Left lung (tissue), 10 donors: ENCODE results near the gene RAB40C. TPM values are rescaled to one million over a fixed set of nuclear protein-coding genes. Genes with fewer than 3 reads are reported as not detected.

Source experiments
- ATAC-seq: fragments of 200-7000 bp; cut with Tn5 transposase; one replicate; pipeline ENCODE4 v1.9.1; 2020; ENCODE audit warnings: moderate library complexity
- DNase-seq, 4 donors: peaks; one replicate each; pipeline ENCODE4 v3.0.0-alpha.2; 2013 to 2020
- H3K27ac ChIP-seq, 2 donors: fragments of 200-600 bp; sonication (generic) in 1 of 2; one replicate each; pipeline versions ENCODE4 v1.5.0 to v1.8.0; 2020 to 2021
- H3K27me3 ChIP-seq, 2 donors: fragments of 200-600 bp; sonication (generic) in 1 of 2; one replicate each; pipeline versions ENCODE4 v1.5.0 to v1.8.0; 2020 to 2021
- H3K36me3 ChIP-seq, 2 donors: fragments of 200-600 bp; sonication (generic) in 1 of 2; one replicate each; pipeline versions ENCODE4 v1.5.0 to v1.8.0; 2020 to 2021
- H3K4me1 ChIP-seq, 2 donors: fragments of 200-600 bp; one replicate each; pipeline ENCODE4 v1.8.0; 2021
- H3K4me3 ChIP-seq, 2 donors: fragments of 200-600 bp; sonication (generic) in 1 of 2; one replicate each; pipeline versions ENCODE4 v1.5.0 to v1.8.0; 2020 to 2021; ENCODE audit warnings: mild to moderate bottlenecking in 1 of 2
- H3K9me3 ChIP-seq, 2 donors: fragments of 200-600 bp; sonication (generic) in 1 of 2; one replicate each; pipeline versions ENCODE4 v1.5.0 to v1.8.0; 2020 to 2021
- intact Hi-C, 2 donors: fragments of 100-400 bp; cut with DNase I; formaldehyde crosslinking; loops; one replicate each; pipeline versions ENCODE4 v1.11.2 to v1.14.2; 2022
- polyA plus RNA-seq, 6 donors: library from polyadenylated mRNA; unstranded; fragments of 120-200 nt; gene quantifications; one replicate each; pipeline ENCODE4 v1.2.1, GENCODE V29; 2013; ENCODE audit not compliant: insufficient read length in 6 of 6
- total RNA-seq, 2 donors: library from RNA; stranded (reverse); fragmentation: NEBNext Ultra II Directional; extraction: Animal tissue kit (Norgen Biotek cat#: 25700); gene quantifications; one replicate each; pipeline ENCODE4 v1.2.1, GENCODE V29; 2021
- TF ChIP-seq, protein P1 (sequence below), 2 donors: fragments of 200-600 bp; sonication (generic) in 1 of 2; IDR thresholded peaks; one replicate each; pipeline versions ENCODE4 v1.5.0 to v1.8.0; 2021; ENCODE audit warnings: antibody characterized with exemption in 2 of 2
- donor health status: DM: no; HTN: yes; CAD: no.
- donor health status: DM: no; HTN: no; CAD: no.

RAB40C gene
- total and polyA plus RNA-seq, 8 donors: 17.6 to 32.9 (median 25.9) TPM

DNA sequence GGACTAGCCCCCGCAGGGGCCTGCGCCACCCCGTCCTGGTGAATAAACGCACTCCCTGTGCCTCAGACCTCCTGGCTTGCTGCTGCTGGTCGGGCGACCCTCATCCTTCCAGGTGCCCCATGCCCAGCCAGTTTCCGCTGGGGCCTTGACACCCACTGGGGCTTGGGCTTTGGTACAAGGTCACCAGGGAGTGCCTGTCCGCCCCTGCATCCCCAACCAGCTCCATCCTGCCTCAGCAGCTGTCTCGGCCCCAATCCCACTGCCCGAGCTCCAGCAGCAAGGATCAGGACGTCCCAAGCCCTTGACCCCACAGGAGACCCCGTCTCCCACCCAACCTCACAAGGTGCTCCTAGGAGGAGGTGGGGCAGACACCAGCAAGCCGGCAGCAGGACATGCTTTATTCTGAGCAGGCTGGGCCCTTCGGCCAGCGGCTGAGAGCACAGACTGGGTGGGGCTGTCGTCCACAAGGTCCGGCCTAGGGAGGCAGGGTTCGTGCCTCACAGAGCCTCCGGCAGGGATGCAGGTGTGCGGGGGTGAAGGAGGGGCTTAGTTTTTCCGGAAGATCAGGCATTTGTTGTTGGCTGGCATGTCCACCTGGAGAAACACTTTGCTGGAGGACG, 44.3 kb downstream of the RAB40C start:
- Histone ChIP-seq H3K9me3 (no peaks in the 10 kb centered on the region), H3K36me3 (peaks cover 0 to 24% of the 10 kb centered on the region in 2 donors), H3K4me3 (no peak overlapping the region), H3K27me3 (peaks cover 0 to 6% of the 10 kb centered on the region in 2 donors), H3K27ac (no peak overlapping the region), H3K4me1 (peaks cover 12 to 49% of the 10 kb centered on the region in 2 donors)
- intact Hi-C loops: no loop called here
- DNase-seq (no peak), ATAC-seq (no peak)
- TF ChIP-seq, protein P1, sequence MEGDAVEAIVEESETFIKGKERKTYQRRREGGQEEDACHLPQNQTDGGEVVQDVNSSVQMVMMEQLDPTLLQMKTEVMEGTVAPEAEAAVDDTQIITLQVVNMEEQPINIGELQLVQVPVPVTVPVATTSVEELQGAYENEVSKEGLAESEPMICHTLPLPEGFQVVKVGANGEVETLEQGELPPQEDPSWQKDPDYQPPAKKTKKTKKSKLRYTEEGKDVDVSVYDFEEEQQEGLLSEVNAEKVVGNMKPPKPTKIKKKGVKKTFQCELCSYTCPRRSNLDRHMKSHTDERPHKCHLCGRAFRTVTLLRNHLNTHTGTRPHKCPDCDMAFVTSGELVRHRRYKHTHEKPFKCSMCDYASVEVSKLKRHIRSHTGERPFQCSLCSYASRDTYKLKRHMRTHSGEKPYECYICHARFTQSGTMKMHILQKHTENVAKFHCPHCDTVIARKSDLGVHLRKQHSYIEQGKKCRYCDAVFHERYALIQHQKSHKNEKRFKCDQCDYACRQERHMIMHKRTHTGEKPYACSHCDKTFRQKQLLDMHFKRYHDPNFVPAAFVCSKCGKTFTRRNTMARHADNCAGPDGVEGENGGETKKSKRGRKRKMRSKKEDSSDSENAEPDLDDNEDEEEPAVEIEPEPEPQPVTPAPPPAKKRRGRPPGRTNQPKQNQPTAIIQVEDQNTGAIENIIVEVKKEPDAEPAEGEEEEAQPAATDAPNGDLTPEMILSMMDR (IDR thresholded peaks at IDR 0.05): no peak

DNA sequence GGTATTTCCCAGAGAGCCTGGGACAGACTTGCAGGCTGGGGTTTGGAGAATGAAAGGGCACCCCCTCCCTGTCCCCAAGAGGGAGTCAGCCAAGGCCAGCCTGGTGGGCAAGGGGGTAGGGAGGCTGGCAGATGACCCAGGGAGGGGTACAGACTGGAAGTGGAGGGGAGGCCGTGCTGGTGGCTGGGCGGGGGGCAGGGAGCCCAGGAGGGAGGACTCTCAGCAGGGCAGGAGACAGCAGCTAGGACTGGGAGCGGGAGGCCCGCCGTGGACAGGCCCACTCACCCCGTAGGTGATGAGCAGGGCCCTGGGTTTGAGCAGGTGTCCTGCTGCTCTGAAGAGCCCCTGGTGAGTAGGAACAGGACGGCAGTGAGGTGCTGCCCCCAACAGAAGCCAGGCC, 45.1 kb downstream of the RAB40C start:
- Histone ChIP-seq H3K27ac (no peak overlapping the region), H3K4me3 (peak overlapping the region; percentile 81 to 89), H3K4me1 (peaks cover 12 to 41% of the 10 kb centered on the region in 2 donors), H3K9me3 (no peaks in the 10 kb centered on the region), H3K36me3 (peaks cover 0 to 21% of the 10 kb centered on the region in 2 donors), H3K27me3 (peaks cover 0 to 6% of the 10 kb centered on the region in 2 donors)
- DNase-seq (no peak), ATAC-seq (no peak)
- TF ChIP-seq, protein P1 (IDR thresholded peaks at IDR 0.05): no peak
- intact Hi-C loops: no loop called here

DNA sequence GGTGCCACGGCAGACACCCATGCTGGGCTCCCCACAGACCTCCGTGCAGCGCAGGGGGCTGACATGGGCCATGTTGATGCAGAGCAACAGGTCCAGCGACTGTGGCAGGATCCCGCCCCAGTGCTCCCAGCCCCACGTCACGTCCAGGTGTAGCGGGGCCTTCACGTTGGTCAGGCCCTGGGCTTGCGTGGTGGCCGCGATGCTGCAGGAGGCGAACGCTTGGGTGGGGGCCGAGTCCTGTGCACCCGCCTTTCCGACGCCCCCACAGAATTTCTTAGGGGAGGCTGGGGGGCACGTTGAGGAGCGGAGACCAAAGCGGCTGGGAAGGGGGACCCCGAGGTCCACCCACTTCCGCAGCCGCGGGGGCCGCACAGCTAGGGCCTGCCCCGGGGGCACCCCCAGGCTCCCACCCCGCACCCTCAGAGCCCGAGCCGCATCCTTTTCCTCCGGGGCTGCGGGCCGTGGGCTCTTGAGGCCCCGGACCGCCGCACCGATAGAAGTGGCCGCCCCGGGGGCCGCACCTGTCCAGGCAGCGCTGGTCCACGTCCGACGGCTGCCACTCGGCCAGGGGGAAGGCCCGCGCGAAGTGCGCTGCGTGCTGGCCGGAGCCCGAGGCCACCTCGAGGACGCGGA, 45.8 kb downstream of the RAB40C start:
- H3K9me3 ChIP-seq: no peaks in the 10 kb centered on the region
- peaks cover 0 to 6% of the 10 kb centered on the region in 2 donors for H3K27me3 ChIP-seq
- H3K36me3 ChIP-seq: peaks cover 0 to 21% of the 10 kb centered on the region in 2 donors
- ATAC-seq (no peak), DNase-seq (no peak)
- TF ChIP-seq, protein P1 (IDR thresholded peaks at IDR 0.05): no peak
- intact Hi-C loops: no loop called here
- H3K4me1 ChIP-seq: peaks cover 12 to 34% of the 10 kb centered on the region in 2 donors
- peak overlapping the region; percentile 94 to 98 for H3K27ac ChIP-seq
- H3K4me3 ChIP-seq: peak overlapping the region; percentile 81 to 89

DNA sequence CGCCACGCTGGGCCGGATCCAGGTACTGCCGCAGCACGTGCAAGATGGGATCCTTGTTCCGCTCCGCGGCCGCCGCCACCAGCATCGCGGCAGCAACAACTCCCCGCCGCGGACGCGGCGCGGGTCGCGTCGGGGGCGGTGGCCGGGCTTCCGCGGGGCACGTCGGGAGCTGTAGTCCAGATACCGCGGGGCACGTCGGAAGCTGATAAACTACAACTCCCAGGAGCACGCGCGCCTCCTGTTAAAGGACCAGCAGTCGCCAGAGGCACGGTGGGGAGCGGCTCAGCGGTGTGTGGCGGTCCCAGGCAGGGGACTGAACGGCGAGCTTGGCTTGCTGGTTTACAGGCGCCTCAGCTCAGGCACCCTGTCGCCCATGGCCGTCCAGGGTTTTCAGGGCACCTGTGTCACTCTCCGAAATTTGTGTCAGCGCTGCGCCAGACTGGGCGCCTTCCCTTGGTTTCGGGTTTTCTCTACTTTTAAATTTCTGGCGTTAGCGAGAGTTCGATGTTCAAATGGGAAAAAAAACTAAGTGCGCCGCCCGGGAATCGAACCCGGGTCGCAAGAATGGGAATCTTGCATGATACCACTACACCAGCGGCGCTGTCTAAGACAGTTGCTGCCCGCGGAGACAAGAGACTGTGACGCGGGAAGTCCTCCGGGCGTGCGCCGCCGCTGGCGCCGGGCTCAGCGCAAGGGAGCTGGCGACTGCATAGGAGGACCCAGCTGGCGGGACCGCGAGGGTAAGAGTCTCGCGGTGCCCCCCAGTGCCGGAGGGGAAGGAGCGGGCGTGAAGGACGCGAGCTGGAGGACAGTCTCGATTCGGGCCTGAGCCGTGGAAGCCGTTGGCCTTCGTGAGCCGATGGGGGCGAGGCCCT, 46.6 kb downstream of the RAB40C start, which contains the start of gene METTL26:
Gene METTL26 (minus strand): TSS at position 100 of the 875 bp plus-strand sequence. CDS start 15 bp downstream, at position 85.
- Histone ChIP-seq H3K4me1 (peaks cover 5 to 29% of the 10 kb centered on the region in 2 donors), H3K4me3 (peak within 1 kb of the TSS; percentile 81 to 89), H3K36me3 (peaks cover 0 to 21% of the 10 kb centered on the region in 2 donors), H3K27me3 (no peaks in the 10 kb centered on the region), H3K27ac (peak within 1 kb of the TSS; percentile 94 to 98), H3K9me3 (no peaks in the 10 kb centered on the region)
- ATAC-seq (peak; percentile 92), DNase-seq (peak; percentile 92 to 98 (median 96))
- TF ChIP-seq, protein P1 (IDR thresholded peaks at IDR 0.05): no peak
- intact Hi-C loops: no loop called here
